Hepatocyte (in vitro differentiated cells): ENCODE measurements around the gene VPS54. TPM values are rescaled to one million over a fixed set of nuclear protein-coding genes. Genes with fewer than 3 reads are reported as not detected.
A peak's percentile ranks its signal among the peaks of the same experiment; 100 is the strongest.

Experiments used
- DNase-seq: peaks from one replicate; pipeline ENCODE4 v3.0.0-alpha.2; 2016; ENCODE audit warnings: low spot score
- H2AFZ ChIP-seq: fragments of 200-600 bp; sonication (generic); 2 replicates; pipeline ENCODE4 v1.6.0; 2016; ENCODE audit warnings: antibody characterized with exemption, mild to moderate bottlenecking
- H3K27ac ChIP-seq: fragments of 200-600 bp; sonication (generic); 2 replicates; pipeline ENCODE4 v1.5.1; 2016; ENCODE audit warnings: mild to moderate bottlenecking
- H3K27me3 ChIP-seq: fragments of 200-600 bp; sonication (generic); 2 replicates; pipeline ENCODE4 v1.6.1; 2016
- H3K36me3 ChIP-seq: fragments of 200-600 bp; sonication (generic); replicated peaks from 2 replicates; pipeline ENCODE4 v1.5.1; 2016; ENCODE audit warnings: low read depth; ENCODE audit not compliant: insufficient read depth
- H3K4me1 ChIP-seq: fragments of 200-600 bp; sonication (generic); 2 replicates; pipeline ENCODE4 v1.5.1; 2016; ENCODE audit warnings: mild to moderate bottlenecking, moderate library complexity; ENCODE audit not compliant: insufficient read depth
- H3K4me2 ChIP-seq: fragments of 200-600 bp; sonication (generic); 2 replicates; pipeline ENCODE4 v1.6.0; 2016
- H3K4me3 ChIP-seq: fragments of 200-600 bp; sonication (generic); 2 replicates; pipeline ENCODE4 v1.5.1; 2016; ENCODE audit warnings: mild to moderate bottlenecking
- H3K79me2 ChIP-seq: fragments of 200-600 bp; sonication (generic); 2 replicates; pipeline ENCODE4 v1.6.0; 2017; ENCODE audit warnings: mild to moderate bottlenecking
- H3K9me2 ChIP-seq: fragments of 200-600 bp; sonication (generic); replicated peaks from 2 replicates; pipeline ENCODE4 v1.6.0; 2017; ENCODE audit warnings: mild to moderate bottlenecking; ENCODE audit not compliant: insufficient read depth
- H3K9me3 ChIP-seq: fragments of 200-600 bp; sonication (generic); 2 replicates; pipeline ENCODE4 v1.5.1; 2016; ENCODE audit warnings: low read depth, mild to moderate bottlenecking
- H4K20me1 ChIP-seq: fragments of 200-600 bp; sonication (generic); 2 replicates; pipeline ENCODE4 v1.6.0; 2016; ENCODE audit warnings: mild to moderate bottlenecking; ENCODE audit not compliant: insufficient read depth, poor library complexity, severe bottlenecking
- CTCF ChIP-seq: fragments of 200-600 bp; sonication (generic); IDR thresholded peaks from 2 replicates; pipeline ENCODE4 v1.5.1; 2016; ENCODE audit warnings: antibody characterized with exemption, mild to moderate bottlenecking; ENCODE audit not compliant: poor library complexity
- EZH2 ChIP-seq: fragments of 200-600 bp; sonication (generic); IDR thresholded peaks from 2 replicates; pipeline ENCODE4 v1.6.1; 2016; ENCODE audit warnings: antibody characterized with exemption, mild to moderate bottlenecking, borderline replicate concordance
- EZH2phosphoT487 ChIP-seq: fragments of 200-600 bp; sonication (generic); IDR thresholded peaks from one replicate; pipeline ENCODE4 v1.6.1; 2018; ENCODE audit warnings: antibody characterized with exemption, mild to moderate bottlenecking, low read depth, moderate library complexity; ENCODE audit not compliant: unreplicated experiment, severe bottlenecking
- WGBS: methylation state at CpG from one replicate; pipeline ENCODE4 v1.1.6; 2016; ENCODE audit warnings: low lambda C conversion rate; ENCODE audit errors: missing lambda C conversion rate; 5-methylcytosine and 5-hydroxymethylcytosine counted together
- polyA plus RNA-seq: library from polyadenylated mRNA; unstranded; fragments of >200 nt; fragmentation: Nextera tagmentation; extraction: Ambion mirVana; gene quantifications from 2 replicates; pipeline ENCODE4 v1.2.1, GENCODE V29; 2016
- total RNA-seq: library from RNA; depleted of rRNA; stranded (reverse); fragments of >200 nt; gene quantifications from 2 replicates; pipeline ENCODE4 v1.2.3, GENCODE V29; 2014

Gene VPS54
- total and polyA plus RNA-seq, 2 experiments from 2014 or later = 14.5 to 40.5 TPM

- 21% methylated on average over 22 of the region's 22 CpGs for WGBS
- Histone ChIP-seq H4K20me1 (peaks cover 6% of the 10 kb centered on the region), H3K36me3 (no peaks in the 10 kb centered on the region), H3K27ac (peak overlapping the region; percentile 99), H3K9me3 (no peaks in the 10 kb centered on the region), H3K27me3 (no peaks in the 10 kb centered on the region), H3K4me2 (peak overlapping the region; percentile 87), H3K4me3 (peak overlapping the region; percentile 84), H3K9me2 (no peaks in the 10 kb centered on the region), H2AFZ (peak overlapping the region; percentile 41), H3K4me1 (peaks cover 23% of the 10 kb centered on the region), H3K79me2 (peaks cover 55% of the 10 kb centered on the region)
- peak; percentile 28 for DNase-seq
- no peak for TF ChIP-seq EZH2phosphoT487
These were observed 1.2 kb downstream of the VPS54 start for GRCh38 chr2:64017811-64018700.

DNA sequence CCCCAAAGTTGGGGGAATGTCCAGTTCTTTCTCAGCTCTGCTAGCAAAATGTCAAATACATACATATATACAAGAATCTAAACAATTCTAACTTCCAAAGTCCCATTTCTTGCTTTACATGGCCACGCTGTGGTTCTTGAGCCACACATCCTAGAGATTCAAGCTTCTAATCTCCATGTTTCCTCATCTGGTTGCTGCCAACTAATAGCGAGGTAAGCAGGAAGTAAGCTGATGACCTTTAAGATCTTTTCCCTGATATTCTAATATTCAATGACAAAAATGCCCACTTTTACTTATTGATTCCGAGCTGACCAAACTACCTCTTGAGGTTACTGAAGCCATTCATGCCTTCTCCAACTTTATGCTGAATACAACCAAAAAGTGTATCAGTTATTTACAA lies 3.3 kb downstream of the VPS54 start:
- peaks cover 20% of the 10 kb centered on the region for H3K4me1 ChIP-seq
- no peak for DNase-seq
- no peak for TF ChIP-seq EZH2phosphoT487
- no peak for TF ChIP-seq EZH2
- TF ChIP-seq CTCF = no peak
- H3K4me3 ChIP-seq = no peak overlapping the region
- H3K27ac ChIP-seq = no peak overlapping the region
- no peaks in the 10 kb centered on the region for H3K9me3 ChIP-seq
- H3K4me2 ChIP-seq = no peak overlapping the region
- 91% methylated on average over 3 of the region's 3 CpGs for WGBS
- H2AFZ ChIP-seq = no peak overlapping the region
- no peaks in the 10 kb centered on the region for H3K36me3 ChIP-seq
- no peaks in the 10 kb centered on the region for H3K27me3 ChIP-seq
- H3K79me2 ChIP-seq = peaks cover 76% of the 10 kb centered on the region
- no peaks in the 10 kb centered on the region for H3K9me2 ChIP-seq
- H4K20me1 ChIP-seq = peaks cover 15% of the 10 kb centered on the region

DNA sequence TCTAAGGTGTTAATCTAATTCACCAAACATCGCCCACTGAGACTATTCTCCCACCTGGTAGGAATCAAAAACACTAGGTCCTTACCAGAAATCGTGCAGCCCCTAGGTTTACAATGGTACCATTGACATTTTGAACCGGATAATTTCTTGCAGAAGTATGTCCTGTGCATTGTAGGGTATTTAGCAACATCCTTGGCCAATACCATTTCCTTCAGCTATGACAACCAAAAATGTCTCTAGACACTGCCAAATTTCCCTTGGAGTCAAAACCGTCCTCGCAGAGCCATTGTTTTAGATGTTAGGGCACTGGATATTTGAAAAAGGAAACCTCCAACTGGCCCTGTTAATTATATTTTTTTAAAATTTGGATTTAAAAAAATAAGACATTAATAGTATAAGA lies 3.8 kb downstream of the VPS54 start:
- WGBS = 90% methylated on average over 5 of the region's 5 CpGs
- no peak overlapping the region for H3K27ac ChIP-seq

More for the DNA sequence above, 3.8 kb downstream of the VPS54 start:
- peaks cover 82% of the 10 kb centered on the region for H3K79me2 ChIP-seq
- no peak overlapping the region for H3K4me2 ChIP-seq
- H3K27me3 ChIP-seq = no peaks in the 10 kb centered on the region
- TF ChIP-seq CTCF (no peak), EZH2 (no peak), EZH2phosphoT487 (no peak)
- H3K9me3 ChIP-seq = no peaks in the 10 kb centered on the region
- H3K4me1 ChIP-seq = peaks cover 17% of the 10 kb centered on the region
- no peaks in the 10 kb centered on the region for H3K36me3 ChIP-seq
- no peaks in the 10 kb centered on the region for H3K9me2 ChIP-seq
- H2AFZ ChIP-seq = no peak overlapping the region
- peaks cover 19% of the 10 kb centered on the region for H4K20me1 ChIP-seq
- no peak for DNase-seq
- H3K4me3 ChIP-seq = no peak overlapping the region
